Measurements from ENCODE around the gene DSCAML1.

DNA sequence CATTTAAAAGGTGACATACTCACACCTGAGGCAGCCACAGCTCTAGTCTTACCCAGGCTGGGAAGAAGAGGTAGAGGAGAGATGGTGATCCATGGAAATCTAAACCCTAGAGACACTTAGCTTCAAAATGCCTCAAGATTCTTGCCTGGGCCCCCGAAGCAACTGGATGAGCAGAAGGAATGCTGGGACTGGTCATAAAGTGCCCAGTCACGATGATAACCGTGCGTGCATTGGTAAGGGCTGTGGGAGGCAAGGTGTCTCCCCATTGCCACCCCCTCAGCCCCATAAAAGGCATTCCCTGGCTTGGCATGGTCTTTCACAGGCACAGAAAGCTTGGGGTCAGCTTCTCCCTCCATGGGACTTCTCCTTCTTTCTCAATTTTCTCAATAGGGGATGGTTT, 144.5 kb downstream of the DSCAML1 start:
- TF ChIP-seq, protein P1, sequence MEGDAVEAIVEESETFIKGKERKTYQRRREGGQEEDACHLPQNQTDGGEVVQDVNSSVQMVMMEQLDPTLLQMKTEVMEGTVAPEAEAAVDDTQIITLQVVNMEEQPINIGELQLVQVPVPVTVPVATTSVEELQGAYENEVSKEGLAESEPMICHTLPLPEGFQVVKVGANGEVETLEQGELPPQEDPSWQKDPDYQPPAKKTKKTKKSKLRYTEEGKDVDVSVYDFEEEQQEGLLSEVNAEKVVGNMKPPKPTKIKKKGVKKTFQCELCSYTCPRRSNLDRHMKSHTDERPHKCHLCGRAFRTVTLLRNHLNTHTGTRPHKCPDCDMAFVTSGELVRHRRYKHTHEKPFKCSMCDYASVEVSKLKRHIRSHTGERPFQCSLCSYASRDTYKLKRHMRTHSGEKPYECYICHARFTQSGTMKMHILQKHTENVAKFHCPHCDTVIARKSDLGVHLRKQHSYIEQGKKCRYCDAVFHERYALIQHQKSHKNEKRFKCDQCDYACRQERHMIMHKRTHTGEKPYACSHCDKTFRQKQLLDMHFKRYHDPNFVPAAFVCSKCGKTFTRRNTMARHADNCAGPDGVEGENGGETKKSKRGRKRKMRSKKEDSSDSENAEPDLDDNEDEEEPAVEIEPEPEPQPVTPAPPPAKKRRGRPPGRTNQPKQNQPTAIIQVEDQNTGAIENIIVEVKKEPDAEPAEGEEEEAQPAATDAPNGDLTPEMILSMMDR (IDR thresholded peaks at IDR 0.05) = no peak
- no peak for TF ChIP-seq POLR2A (IDR thresholded peaks at IDR 0.05)
